BLaER1 (cell line): ENCODE results near the gene FCER2.

ENCODE experiments used
- H3K27ac ChIP-seq: shearing (Covaris generic); formaldehyde crosslinking; 2 replicates; pipeline ENCODE4 v1.8.1; 2022
- H3K27me3 ChIP-seq: shearing (Covaris generic); formaldehyde crosslinking; 2 replicates; pipeline ENCODE4 v1.8.1; 2022
- H3K36me3 ChIP-seq: shearing (Covaris generic); formaldehyde crosslinking; 2 replicates; pipeline ENCODE4 v1.8.1; 2022
- H3K4me1 ChIP-seq: shearing (Covaris generic); formaldehyde crosslinking; 2 replicates; pipeline ENCODE4 v1.8.1; 2022
- H3K4me2 ChIP-seq: shearing (Covaris generic); formaldehyde crosslinking; 2 replicates; pipeline ENCODE4 v1.8.1; 2022
- H3K4me3 ChIP-seq: shearing (Covaris generic); formaldehyde crosslinking; 2 replicates; pipeline ENCODE4 v1.8.1; 2022
- H3K9ac ChIP-seq: shearing (Covaris generic); formaldehyde crosslinking; 2 replicates; pipeline ENCODE4 v1.8.1; 2022
- H3K9me3 ChIP-seq: shearing (Covaris generic); formaldehyde crosslinking; 2 replicates; pipeline ENCODE4 v1.8.1; 2022
- H4K20me1 ChIP-seq: shearing (Covaris generic); formaldehyde crosslinking; 2 replicates; pipeline ENCODE4 v1.8.1; 2022
- Cebpa-rat ChIP-seq: shearing (Covaris generic); IDR thresholded peaks from 2 replicates; pipeline ENCODE4 v1.8.1; 2022

The FCER2 gene

GRCh38 chr19:7703332-7703731, 1.4 kb upstream of the FCER2 start:
- no peaks in the 10 kb centered on the region for H3K36me3 ChIP-seq
- no peak overlapping the region for H3K9ac ChIP-seq
- H3K4me1 ChIP-seq = peaks cover 84% of the 10 kb centered on the region
- TF ChIP-seq Cebpa-rat = no peak
- H3K9me3 ChIP-seq = no peaks in the 10 kb centered on the region
- no peaks in the 10 kb centered on the region for H4K20me1 ChIP-seq
- H3K4me3 ChIP-seq = no peak overlapping the region
- H3K4me2 ChIP-seq = no peak overlapping the region
- no peaks in the 10 kb centered on the region for H3K27me3 ChIP-seq
- no peak overlapping the region for H3K27ac ChIP-seq

- Histone ChIP-seq H3K4me2 (no peak overlapping the region), H3K27ac (no peak overlapping the region), H3K4me1 (peaks cover 62% of the 10 kb centered on the region), H4K20me1 (no peaks in the 10 kb centered on the region), H3K9ac (no peak overlapping the region), H3K9me3 (no peaks in the 10 kb centered on the region), H3K36me3 (no peaks in the 10 kb centered on the region), H3K27me3 (no peaks in the 10 kb centered on the region), H3K4me3 (no peak overlapping the region)
- TF ChIP-seq Cebpa-rat = no peak
Measured at GRCh38 chr19:7701049-7701653, 780 bp downstream of the FCER2 start.

- Histone ChIP-seq H3K27me3 (no peaks in the 10 kb centered on the region), H3K9me3 (no peaks in the 10 kb centered on the region), H3K4me1 (peaks cover 62% of the 10 kb centered on the region), H3K27ac (no peak overlapping the region), H3K9ac (no peak overlapping the region), H4K20me1 (peaks cover 10% of the 10 kb centered on the region; the same call in 1 of the 2 replicates), H3K36me3 (no peaks in the 10 kb centered on the region), H3K4me3 (no peak overlapping the region), H3K4me2 (peak overlapping the region; percentile 7; the same call in 1 of the 2 replicates)
- TF ChIP-seq Cebpa-rat = no peak
Measured at GRCh38 chr19:7699417-7700401, 2.2 kb downstream of the FCER2 start.

GRCh38 chr19:7699003-7699402, 2.9 kb downstream of the FCER2 start:
- Histone ChIP-seq H4K20me1 (peaks cover 16% of the 10 kb centered on the region; the same call in 1 of the 2 replicates), H3K4me3 (no peak overlapping the region), H3K9ac (no peak overlapping the region), H3K27ac (no peak overlapping the region), H3K9me3 (no peaks in the 10 kb centered on the region), H3K4me1 (peaks cover 62% of the 10 kb centered on the region), H3K4me2 (peak overlapping the region; percentile 7; the same call in 1 of the 2 replicates), H3K27me3 (no peaks in the 10 kb centered on the region), H3K36me3 (no peaks in the 10 kb centered on the region)
- no peak for TF ChIP-seq Cebpa-rat

- H3K4me3 ChIP-seq = no peak overlapping the region
- H3K4me2 ChIP-seq = no peak overlapping the region
- no peaks in the 10 kb centered on the region for H3K36me3 ChIP-seq
- H3K27ac ChIP-seq = no peak overlapping the region
- H4K20me1 ChIP-seq = peaks cover 16% of the 10 kb centered on the region; the same call in 1 of the 2 replicates
- no peak overlapping the region for H3K9ac ChIP-seq
- no peak for TF ChIP-seq Cebpa-rat
- no peaks in the 10 kb centered on the region for H3K27me3 ChIP-seq
- H3K9me3 ChIP-seq = no peaks in the 10 kb centered on the region
- peaks cover 60% of the 10 kb centered on the region for H3K4me1 ChIP-seq
Measured at GRCh38 chr19:7698583-7698982, 3.3 kb downstream of the FCER2 start.

- H3K9ac ChIP-seq = no peak overlapping the region
- H3K27me3 ChIP-seq = no peaks in the 10 kb centered on the region
- peaks cover 16% of the 10 kb centered on the region; the same call in 1 of the 2 replicates for H4K20me1 ChIP-seq
- no peak overlapping the region for H3K27ac ChIP-seq
- H3K9me3 ChIP-seq = 0 out of 2 replicates have a peak, but pooled peaks cover 3% of the 10 kb centered on the region
- H3K4me2 ChIP-seq = no peak overlapping the region
- TF ChIP-seq Cebpa-rat = no peak
- no peaks in the 10 kb centered on the region for H3K36me3 ChIP-seq
- peaks cover 54% of the 10 kb centered on the region for H3K4me1 ChIP-seq
- no peak overlapping the region for H3K4me3 ChIP-seq
Measured at GRCh38 chr19:7697721-7698287, 4.1 kb downstream of the FCER2 start.

- Histone ChIP-seq H3K27me3 (no peaks in the 10 kb centered on the region), H3K9me3 (0 out of 2 replicates have a peak, but pooled peaks cover 10% of the 10 kb centered on the region), H3K4me3 (no peak overlapping the region), H3K4me1 (peaks cover 29% of the 10 kb centered on the region), H3K9ac (no peak overlapping the region), H4K20me1 (peaks cover 16% of the 10 kb centered on the region; the same call in 1 of the 2 replicates), H3K27ac (no peak overlapping the region), H3K4me2 (peak overlapping the region; percentile 76), H3K36me3 (no peaks in the 10 kb centered on the region)
- TF ChIP-seq Cebpa-rat = no peak
Measured at GRCh38 chr19:7694499-7694898, 7.4 kb downstream of the FCER2 start.

GRCh38 chr19:7692417-7693088, 9.4 kb downstream of the FCER2 start:
- Histone ChIP-seq H3K4me1 (peaks cover 23% of the 10 kb centered on the region), H3K9ac (no peak overlapping the region), H3K4me2 (no peak overlapping the region), H3K27ac (no peak overlapping the region), H3K9me3 (0 out of 2 replicates have a peak, but pooled peaks cover 10% of the 10 kb centered on the region), H3K36me3 (no peaks in the 10 kb centered on the region), H3K4me3 (no peak overlapping the region), H4K20me1 (peaks cover 26% of the 10 kb centered on the region; the same call in 1 of the 2 replicates), H3K27me3 (no peaks in the 10 kb centered on the region)
- TF ChIP-seq Cebpa-rat = no peak

GRCh38 chr19:7691497-7691896, 10.4 kb downstream of the FCER2 start:
- Histone ChIP-seq H3K27ac (no peak overlapping the region), H3K4me3 (no peak overlapping the region), H3K4me2 (no peak overlapping the region), H4K20me1 (peaks cover 37% of the 10 kb centered on the region), H3K9me3 (0 out of 2 replicates have a peak, but pooled peaks cover 10% of the 10 kb centered on the region), H3K9ac (no peak overlapping the region), H3K4me1 (peaks cover 23% of the 10 kb centered on the region), H3K36me3 (peaks cover 3% of the 10 kb centered on the region; the same call in 1 of the 2 replicates), H3K27me3 (no peaks in the 10 kb centered on the region)
- no peak for TF ChIP-seq Cebpa-rat
